Measurements from ENCODE around the gene PRODH2.

DNA sequence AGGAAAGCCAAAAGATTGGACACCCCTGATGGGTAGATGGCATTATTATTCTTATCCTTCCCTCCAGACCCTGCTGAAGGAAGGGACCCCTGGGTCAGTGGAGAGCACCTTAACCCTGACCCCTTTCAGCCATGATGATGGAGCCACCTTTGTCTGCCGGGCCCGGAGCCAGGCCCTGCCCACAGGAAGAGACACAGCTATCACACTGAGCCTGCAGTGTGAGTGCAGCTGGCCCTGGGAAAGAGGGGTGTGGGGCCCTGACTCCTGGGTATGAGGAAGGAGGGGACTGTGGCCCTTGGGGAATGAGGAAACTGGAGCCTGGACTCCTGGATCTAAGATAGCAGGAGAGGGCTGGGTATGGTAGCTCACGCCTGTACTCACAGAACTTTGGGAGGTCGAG, 46.8 kb upstream of the PRODH2 start:
- TF ChIP-seq CTCF (IDR thresholded peaks at IDR 0.05; ENCODE audit: low read depth, low read length, poor library complexity, severe bottlenecking): no peak
- TF ChIP-seq EZH2phosphoT487 (IDR thresholded peaks at IDR 0.05; ENCODE audit: borderline replicate concordance, low read length): no peak
